CD8-positive, alpha-beta memory T cell (primary cell): ENCODE results near the gene SHPK. TPM values are rescaled to one million over a fixed set of nuclear protein-coding genes. Genes with fewer than 3 reads are reported as not detected.

Source experiments
- CTCF ChIA-PET: fragments of 350-600 bp; sonication (Branson Sonifier 250); formaldehyde crosslinking; loops from one replicate; lab custom pipeline; 2021; ENCODE audit warnings: antibody characterized with exemption; lab: Charles Lee
- POLR2A ChIA-PET: fragments of 350-600 bp; sonication (Branson Sonifier 250); formaldehyde crosslinking; loops from one replicate; lab custom pipeline; 2021; ENCODE audit warnings: antibody characterized with exemption; lab: Charles Lee
- DNase-seq, 5 donors: peaks; one replicate each; pipeline versions ENCODE4 v3.0.0 to v3.0.0-alpha.2; 2020 to 2022; ENCODE audit warnings: mixed read lengths in 1 of 5
- H3K27ac ChIP-seq: one replicate; pipeline ENCODE4 v1.7.0; 2013; ENCODE audit warnings: low read depth, mild to moderate bottlenecking, low read length, moderate library complexity
- H3K27me3 ChIP-seq: 2 replicates; pipeline ENCODE4 v1.7.0; 2013; ENCODE audit warnings: low read length, mild to moderate bottlenecking; ENCODE audit not compliant: insufficient read depth, poor library complexity, severe bottlenecking
- H3K36me3 ChIP-seq: 2 replicates; pipeline ENCODE4 v1.7.0; 2013; ENCODE audit warnings: mild to moderate bottlenecking, low read length, moderate library complexity; ENCODE audit not compliant: insufficient read depth
- H3K4me1 ChIP-seq: 2 replicates; pipeline ENCODE4 v1.7.0; 2013; ENCODE audit warnings: mild to moderate bottlenecking, low read length, moderate library complexity; ENCODE audit not compliant: insufficient read depth
- H3K4me3 ChIP-seq: 2 replicates; pipeline ENCODE4 v1.7.0; 2013; ENCODE audit warnings: mild to moderate bottlenecking, low read length
- H3K9me3 ChIP-seq: 2 replicates; pipeline ENCODE4 v1.7.0; 2013; ENCODE audit warnings: mild to moderate bottlenecking, low read length
- H3K27ac Mint-ChIP-seq, 8 donors: one replicate each; pipeline ENCODE4 v1.8.0; 2020 to 2021; ENCODE audit warnings: mixed read lengths in 8 of 8, mild to moderate bottlenecking in 6 of 8, inconsistent platforms in 3 of 8, moderate library complexity in 3 of 8
- H3K27me3 Mint-ChIP-seq, 2 donors: one replicate each; pipeline ENCODE4 v1.8.0; 2020 to 2021; ENCODE audit warnings: mixed read lengths in 2 of 2, mild to moderate bottlenecking in 1 of 2, moderate library complexity in 1 of 2
- H3K36me3 Mint-ChIP-seq, 3 donors: one replicate each; pipeline ENCODE4 v1.8.0; 2020 to 2021; ENCODE audit warnings: mixed read lengths in 3 of 3, inconsistent platforms in 1 of 3, mild to moderate bottlenecking in 1 of 3
- H3K4me1 Mint-ChIP-seq, 3 donors: one replicate each; pipeline ENCODE4 v1.8.0; 2020 to 2021; ENCODE audit warnings: mixed read lengths in 3 of 3, inconsistent platforms in 1 of 3, mild to moderate bottlenecking in 1 of 3
- H3K4me3 Mint-ChIP-seq, 7 donors: one replicate each; pipeline ENCODE4 v1.8.0; 2020 to 2021; ENCODE audit warnings: mixed read lengths in 7 of 7, mild to moderate bottlenecking in 6 of 7, moderate library complexity in 4 of 7, inconsistent platforms in 2 of 7
- H3K9me3 Mint-ChIP-seq, 5 donors: one replicate each; pipeline ENCODE4 v1.8.0; 2020 to 2022; ENCODE audit warnings: mixed read lengths in 5 of 5, mild to moderate bottlenecking in 3 of 5, moderate library complexity in 2 of 5, inconsistent platforms in 1 of 5
- polyA plus RNA-seq: library from polyadenylated mRNA; unstranded; fragments of 300-500 nt; fragmentation: Illumina TruSeq; gene quantifications from one replicate; pipeline ENCODE4 v1.2.3, GENCODE V29; 2021
- total RNA-seq, 2 experiments: library from RNA; stranded (reverse); gene quantifications; one replicate each; pipeline ENCODE4 v1.2.3, GENCODE V29; 2021

Gene SHPK
- total and polyA plus RNA-seq, 3 experiments from 2014 or later = 6.9 to 17.1 (median 17.0) TPM

- Histone ChIP-seq H3K4me1 (no peaks in the 10 kb centered on the region), H3K36me3 (no peaks in the 10 kb centered on the region), H3K4me3 (no peak overlapping the region), H3K27me3 (no peaks in the 10 kb centered on the region), H3K9me3 (no peaks in the 10 kb centered on the region), H3K27ac (no peak overlapping the region)
- no peaks in the 10 kb centered on the region for H3K36me3 Mint-ChIP-seq
- DNase-seq = no peak
- H3K9me3 Mint-ChIP-seq = no peaks in the 10 kb centered on the region
- H3K4me1 Mint-ChIP-seq = no peaks in the 10 kb centered on the region
- H3K27ac Mint-ChIP-seq = no peak overlapping the region
- H3K4me3 Mint-ChIP-seq = no peak overlapping the region
- CTCF ChIA-PET = no interaction called here
- POLR2A ChIA-PET = interaction anchor here (0.7 kb wide), 1 partner anchor 39 kb away, joined by 3 read pairs; the partner anchor contains the start of genes CTNS and SHPK
- no peaks in the 10 kb centered on the region for H3K27me3 Mint-ChIP-seq
Observed at GRCh38 chr17:3596804-3597464, 39.1 kb downstream of the SHPK start.

GRCh38 chr17:3594976-3595375, 41.1 kb downstream of the SHPK start:
- Histone ChIP-seq H3K36me3 (no peaks in the 10 kb centered on the region), H3K4me1 (no peaks in the 10 kb centered on the region), H3K4me3 (no peak overlapping the region), H3K27ac (no peak overlapping the region), H3K9me3 (no peaks in the 10 kb centered on the region), H3K27me3 (no peaks in the 10 kb centered on the region)
- CTCF ChIA-PET = no interaction called here
- H3K9me3 Mint-ChIP-seq = no peaks in the 10 kb centered on the region
- no peaks in the 10 kb centered on the region for H3K4me1 Mint-ChIP-seq
- DNase-seq = no peak
- H3K27me3 Mint-ChIP-seq = no peaks in the 10 kb centered on the region
- no peak overlapping the region for H3K4me3 Mint-ChIP-seq
- no peak overlapping the region for H3K27ac Mint-ChIP-seq
- POLR2A ChIA-PET = no interaction called here
- H3K36me3 Mint-ChIP-seq = peaks cover 0 to 15% (median 2%) of the 10 kb centered on the region in 3 donors

GRCh38 chr17:3594051-3594800, 41.8 kb downstream of the SHPK start:
- ChIA-PET CTCF (no interaction called here), POLR2A (interaction anchor here (0.6 kb wide), 1 partner anchor 104 kb away, joined by 5 read pairs; no protein-coding TSS in a partner anchor)
- Mint-ChIP-seq H3K4me3 (no peak overlapping the region), H3K36me3 (peaks cover 0 to 22% (median 7%) of the 10 kb centered on the region in 3 donors), H3K4me1 (no peaks in the 10 kb centered on the region), H3K27ac (no peak overlapping the region), H3K9me3 (no peaks in the 10 kb centered on the region), H3K27me3 (no peaks in the 10 kb centered on the region)
- Histone ChIP-seq H3K27ac (no peak overlapping the region), H3K27me3 (no peaks in the 10 kb centered on the region), H3K4me1 (no peaks in the 10 kb centered on the region), H3K4me3 (no peak overlapping the region), H3K36me3 (no peaks in the 10 kb centered on the region), H3K9me3 (no peaks in the 10 kb centered on the region)
- peak in 1 of 5 donors; percentile 35 for DNase-seq

- no peaks in the 10 kb centered on the region for H3K9me3 ChIP-seq
- ChIA-PET CTCF (interaction anchor here (0.7 kb wide), 1 partner anchor 10 kb away, joined by 4 read pairs; no protein-coding TSS in a partner anchor), POLR2A (no interaction called here)
- Mint-ChIP-seq H3K27ac (peak overlapping the region in 1 of 8 donors; percentile 52), H3K9me3 (no peaks in the 10 kb centered on the region), H3K4me1 (no peaks in the 10 kb centered on the region), H3K4me3 (no peak overlapping the region), H3K27me3 (no peaks in the 10 kb centered on the region), H3K36me3 (peaks cover 0 to 26% (median 7%) of the 10 kb centered on the region in 3 donors)
- no peak overlapping the region for H3K4me3 ChIP-seq
- H3K27ac ChIP-seq = no peak overlapping the region
- H3K36me3 ChIP-seq = no peaks in the 10 kb centered on the region
- H3K4me1 ChIP-seq = no peaks in the 10 kb centered on the region
- DNase-seq = no peak
- H3K27me3 ChIP-seq = no peaks in the 10 kb centered on the region
Observed at GRCh38 chr17:3593384-3593783, 42.7 kb downstream of the SHPK start.

- CTCF ChIA-PET = no interaction called here
- Mint-ChIP-seq H3K4me1 (no peaks in the 10 kb centered on the region), H3K27ac (no peak overlapping the region), H3K27me3 (no peaks in the 10 kb centered on the region), H3K4me3 (no peak overlapping the region), H3K9me3 (no peaks in the 10 kb centered on the region), H3K36me3 (peaks cover 0 to 35% (median 7%) of the 10 kb centered on the region in 3 donors)
- no peaks in the 10 kb centered on the region for H3K4me1 ChIP-seq
- no peaks in the 10 kb centered on the region for H3K9me3 ChIP-seq
- no peak overlapping the region for H3K27ac ChIP-seq
- no peak for DNase-seq
- POLR2A ChIA-PET = interaction anchor here (0.6 kb wide), 1 partner anchor 453 kb away, joined by 5 read pairs; no protein-coding TSS in a partner anchor
- no peaks in the 10 kb centered on the region for H3K36me3 ChIP-seq
- H3K4me3 ChIP-seq = no peak overlapping the region
- H3K27me3 ChIP-seq = no peaks in the 10 kb centered on the region
Observed at GRCh38 chr17:3592216-3592860, 43.7 kb downstream of the SHPK start.

- H3K4me3 Mint-ChIP-seq = no peak overlapping the region
- peaks cover 0 to 48% (median 7%) of the 10 kb centered on the region in 3 donors for H3K36me3 Mint-ChIP-seq
- Histone ChIP-seq H3K27me3 (no peaks in the 10 kb centered on the region), H3K4me1 (no peaks in the 10 kb centered on the region), H3K27ac (no peak overlapping the region), H3K9me3 (no peaks in the 10 kb centered on the region), H3K4me3 (no peak overlapping the region), H3K36me3 (no peaks in the 10 kb centered on the region)
- H3K27me3 Mint-ChIP-seq = no peaks in the 10 kb centered on the region
- H3K9me3 Mint-ChIP-seq = no peaks in the 10 kb centered on the region
- no peaks in the 10 kb centered on the region for H3K4me1 Mint-ChIP-seq
- no peak for DNase-seq
- CTCF ChIA-PET = no interaction called here
- POLR2A ChIA-PET = no interaction called here
- H3K27ac Mint-ChIP-seq = no peak overlapping the region
Observed at GRCh38 chr17:3590768-3591167, 45.3 kb downstream of the SHPK start.

- H3K27me3 Mint-ChIP-seq = no peaks in the 10 kb centered on the region
Observed at GRCh38 chr17:3590231-3590630, 45.8 kb downstream of the SHPK start.

GRCh38 chr17:3589784-3590183, 46.3 kb downstream of the SHPK start:
- peaks cover 0 to 53% (median 8%) of the 10 kb centered on the region in 3 donors for H3K36me3 Mint-ChIP-seq
- ChIA-PET POLR2A (no interaction called here), CTCF (no interaction called here)
- Histone ChIP-seq H3K9me3 (no peaks in the 10 kb centered on the region), H3K36me3 (no peaks in the 10 kb centered on the region), H3K4me1 (no peaks in the 10 kb centered on the region), H3K27ac (no peak overlapping the region), H3K4me3 (no peak overlapping the region), H3K27me3 (no peaks in the 10 kb centered on the region)
- H3K27ac Mint-ChIP-seq = peak overlapping the region in 2 of 8 donors; percentile 30 to 64
- H3K4me3 Mint-ChIP-seq = no peak overlapping the region
- H3K4me1 Mint-ChIP-seq = no peaks in the 10 kb centered on the region
- H3K9me3 Mint-ChIP-seq = no peaks in the 10 kb centered on the region
- DNase-seq = no peak
- H3K27me3 Mint-ChIP-seq = no peaks in the 10 kb centered on the region

More at GRCh38 chr17:3590231-3590630, 45.8 kb downstream of the SHPK start:
- H3K9me3 ChIP-seq = no peaks in the 10 kb centered on the region
- no peak for DNase-seq
- no peaks in the 10 kb centered on the region for H3K27me3 ChIP-seq
- Mint-ChIP-seq H3K4me3 (no peak overlapping the region), H3K36me3 (peaks cover 0 to 52% (median 7%) of the 10 kb centered on the region in 3 donors), H3K4me1 (no peaks in the 10 kb centered on the region), H3K9me3 (no peaks in the 10 kb centered on the region), H3K27ac (no peak overlapping the region)
- CTCF ChIA-PET = no interaction called here
- no peaks in the 10 kb centered on the region for H3K36me3 ChIP-seq
- POLR2A ChIA-PET = no interaction called here
- no peak overlapping the region for H3K27ac ChIP-seq
- H3K4me3 ChIP-seq = no peak overlapping the region
- no peaks in the 10 kb centered on the region for H3K4me1 ChIP-seq
